Activated naive CD4-positive, alpha-beta T cell treated with anti-CD3 and anti-CD28 coated beads, Interleukin-2, amount 50 U/mL, for 24 hours (primary cell): ENCODE results near the gene CELSR2.
"Not testable (repeated sequence)": the region's sequence is repeated elsewhere in the genome, so short reads cannot be mapped to it uniquely, and the experiment has no call there.

ENCODE experiments used
- H3K27ac Mint-ChIP-seq: one replicate; pipeline ENCODE4 v1.8.0; 2021; ENCODE audit warnings: mild to moderate bottlenecking, mixed read lengths
- H3K27me3 Mint-ChIP-seq: one replicate; pipeline ENCODE4 v1.8.0; 2021; ENCODE audit warnings: mixed read lengths
- H3K36me3 Mint-ChIP-seq: one replicate; pipeline ENCODE4 v1.8.0; 2021; ENCODE audit warnings: mixed read lengths
- H3K4me1 Mint-ChIP-seq: one replicate; pipeline ENCODE4 v1.8.0; 2021; ENCODE audit warnings: mixed read lengths
- H3K4me3 Mint-ChIP-seq: one replicate; pipeline ENCODE4 v1.8.0; 2021; ENCODE audit warnings: mild to moderate bottlenecking, mixed read lengths
- H3K9me3 Mint-ChIP-seq: one replicate; pipeline ENCODE4 v1.8.0; 2021; ENCODE audit warnings: mixed read lengths

Gene CELSR2

GRCh38 chr1:109274533-109275476 is 25.5 kb downstream of the CELSR2 start:
- H3K9me3 Mint-ChIP-seq = no peaks in the 10 kb centered on the region
- no peak overlapping the region for H3K4me3 Mint-ChIP-seq
- no peak overlapping the region for H3K27ac Mint-ChIP-seq
- H3K4me1 Mint-ChIP-seq = peaks cover 5% of the 10 kb centered on the region
- peaks cover 2% of the 10 kb centered on the region for H3K36me3 Mint-ChIP-seq
- H3K27me3 Mint-ChIP-seq = no peaks in the 10 kb centered on the region

DNA sequence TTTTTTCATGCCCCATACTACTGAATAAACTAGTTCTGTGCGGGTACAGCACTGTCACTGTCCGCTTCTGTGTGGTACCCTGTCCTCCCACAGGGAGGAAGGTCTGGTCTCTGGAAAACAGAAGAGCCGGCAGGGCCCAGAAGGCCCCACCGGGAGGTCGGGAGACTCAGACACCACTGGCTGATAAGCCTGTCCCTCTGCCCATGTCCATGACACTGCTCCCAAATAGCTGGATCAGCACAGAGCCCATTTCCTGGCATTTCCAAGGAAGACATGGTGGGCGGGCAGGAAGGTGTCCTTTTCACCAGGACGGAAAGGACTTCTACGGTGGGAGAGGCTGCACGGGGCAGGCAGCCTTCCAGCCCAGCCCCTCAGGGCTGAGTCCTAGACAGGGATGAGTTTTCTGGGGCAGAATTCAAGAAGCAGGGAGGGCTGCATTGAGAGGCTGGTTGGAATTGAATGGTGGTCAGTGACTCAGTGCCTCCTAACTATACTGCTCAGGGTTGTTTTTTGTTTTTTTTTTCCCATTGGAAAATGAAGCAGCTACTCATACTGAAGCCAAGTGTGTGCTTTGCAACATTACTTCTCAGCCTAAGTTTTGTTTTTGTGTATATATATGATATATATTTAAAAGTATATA is 26.5 kb downstream of the CELSR2 start:
- no peak overlapping the region for H3K27ac Mint-ChIP-seq
- H3K9me3 Mint-ChIP-seq = no peaks in the 10 kb centered on the region
- no peaks in the 10 kb centered on the region for H3K27me3 Mint-ChIP-seq
- peaks cover 5% of the 10 kb centered on the region for H3K4me1 Mint-ChIP-seq
- no peaks in the 10 kb centered on the region for H3K36me3 Mint-ChIP-seq
- H3K4me3 Mint-ChIP-seq = no peak overlapping the region

GRCh38 chr1:109277434-109278204 is 28.3 kb downstream of the CELSR2 start:
- Mint-ChIP-seq H3K4me1 (peaks cover 12% of the 10 kb centered on the region), H3K36me3 (no peaks in the 10 kb centered on the region), H3K9me3 (no peaks in the 10 kb centered on the region), H3K27ac (no peak overlapping the region), H3K4me3 (no peak overlapping the region), H3K27me3 (no peaks in the 10 kb centered on the region)

DNA sequence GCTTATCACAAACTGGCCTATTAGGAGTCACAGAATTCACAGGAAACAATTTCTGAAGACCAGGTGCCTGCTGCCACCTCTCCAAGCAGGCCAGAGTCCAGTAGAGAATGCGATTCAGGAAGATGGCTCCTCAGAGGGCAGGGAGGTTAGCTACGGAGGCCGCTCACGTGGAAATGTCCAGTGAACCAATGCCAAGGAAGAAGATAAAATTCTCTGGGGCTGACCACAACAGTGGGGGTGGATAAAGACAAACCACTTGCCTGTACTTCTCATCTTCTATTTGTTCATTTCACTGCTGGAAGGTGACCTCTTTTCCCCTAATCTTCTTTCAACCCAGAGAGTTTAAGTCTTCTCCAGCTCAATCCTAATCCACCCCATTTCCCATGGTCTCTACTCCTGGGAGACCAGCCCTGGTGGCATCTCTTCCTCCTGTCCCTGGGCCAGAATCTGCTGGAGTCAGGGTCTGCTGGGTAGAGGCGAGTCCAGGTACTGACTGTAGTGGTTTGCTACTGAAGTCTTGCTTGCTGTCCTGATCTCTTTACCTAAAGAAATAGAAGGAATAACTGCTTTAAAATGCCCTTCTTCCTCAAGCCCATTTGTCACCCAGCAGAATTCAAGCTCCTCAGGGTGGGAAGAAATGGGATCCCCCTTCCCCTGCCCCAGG is 30.4 kb downstream of the CELSR2 start:
- H3K27me3 Mint-ChIP-seq = no peaks in the 10 kb centered on the region
- H3K27ac Mint-ChIP-seq = no peak overlapping the region
- no peaks in the 10 kb centered on the region for H3K36me3 Mint-ChIP-seq
- H3K4me1 Mint-ChIP-seq = peaks cover 20% of the 10 kb centered on the region
- H3K9me3 Mint-ChIP-seq = no peaks in the 10 kb centered on the region
- no peak overlapping the region for H3K4me3 Mint-ChIP-seq

GRCh38 chr1:109280862-109281261 is 31.5 kb downstream of the CELSR2 start:
- H3K4me1 Mint-ChIP-seq = peaks cover 20% of the 10 kb centered on the region
- H3K4me3 Mint-ChIP-seq = no peak overlapping the region
- no peaks in the 10 kb centered on the region for H3K9me3 Mint-ChIP-seq
- no peak overlapping the region for H3K27ac Mint-ChIP-seq
- H3K27me3 Mint-ChIP-seq = no peaks in the 10 kb centered on the region
- no peaks in the 10 kb centered on the region for H3K36me3 Mint-ChIP-seq

- Mint-ChIP-seq H3K27me3 (no peaks in the 10 kb centered on the region), H3K27ac (no peak overlapping the region), H3K4me1 (peaks cover 20% of the 10 kb centered on the region), H3K4me3 (peak overlapping the region; percentile 96), H3K36me3 (no peaks in the 10 kb centered on the region), H3K9me3 (no peaks in the 10 kb centered on the region)
Observed at GRCh38 chr1:109281680-109282496, 32.5 kb downstream of the CELSR2 start.

- Mint-ChIP-seq H3K4me3 (peak overlapping the region; percentile 96), H3K27ac (no peak overlapping the region), H3K9me3 (no peaks in the 10 kb centered on the region), H3K27me3 (no peaks in the 10 kb centered on the region), H3K36me3 (no peaks in the 10 kb centered on the region), H3K4me1 (peaks cover 20% of the 10 kb centered on the region)
Observed at GRCh38 chr1:109282497-109282951, 33.2 kb downstream of the CELSR2 start.

DNA sequence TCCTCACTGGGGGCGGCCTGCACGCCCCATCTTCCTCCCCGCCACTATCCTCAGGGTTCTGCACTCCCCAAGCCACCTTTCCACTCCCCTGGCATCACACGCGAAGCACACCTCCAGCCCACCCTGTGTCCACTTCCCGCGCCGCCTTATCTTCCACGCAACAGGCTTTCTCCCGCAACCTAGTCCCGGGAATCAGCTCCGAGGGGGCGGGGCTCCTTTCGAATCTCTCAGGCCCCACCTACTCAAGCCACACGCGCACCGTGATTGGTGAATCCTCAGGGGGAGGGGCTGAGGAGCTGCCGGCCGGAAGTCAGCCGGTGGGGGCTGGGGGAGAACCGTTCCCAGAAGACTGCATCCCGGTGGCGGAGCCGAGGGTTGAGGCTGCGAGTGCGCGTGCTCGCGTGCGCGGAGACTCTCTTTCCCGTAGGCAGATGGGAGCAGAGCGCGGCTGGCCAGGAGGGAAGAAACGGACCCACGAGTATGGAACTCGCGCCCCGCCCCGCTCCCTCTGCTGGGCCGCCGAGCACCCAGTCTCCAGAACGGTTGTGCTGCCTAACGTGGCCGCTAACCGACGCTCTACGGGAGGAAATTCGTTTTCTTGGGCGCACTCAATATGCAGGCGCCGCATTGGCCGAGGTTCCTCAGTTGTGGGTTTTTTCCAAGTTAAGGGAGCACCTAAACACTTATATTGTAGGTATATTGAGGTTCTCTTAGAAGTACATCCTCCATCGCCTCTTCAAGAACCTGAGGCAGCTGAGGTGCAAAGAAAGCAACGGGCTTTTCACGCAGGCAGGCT is 33.8 kb downstream of the CELSR2 start, which contains the start of gene PSRC1:
TSS of gene PSRC1 (minus strand) at position 194 of the 796 bp plus-strand sequence.
- Mint-ChIP-seq H3K27me3 (no peaks in the 10 kb centered on the region), H3K4me1 (peaks cover 20% of the 10 kb centered on the region), H3K36me3 (no peaks in the 10 kb centered on the region), H3K27ac (peak within 1 kb of the TSS; percentile 9), H3K4me3 (peak within 1 kb of the TSS; percentile 96), H3K9me3 (no peaks in the 10 kb centered on the region)

DNA sequence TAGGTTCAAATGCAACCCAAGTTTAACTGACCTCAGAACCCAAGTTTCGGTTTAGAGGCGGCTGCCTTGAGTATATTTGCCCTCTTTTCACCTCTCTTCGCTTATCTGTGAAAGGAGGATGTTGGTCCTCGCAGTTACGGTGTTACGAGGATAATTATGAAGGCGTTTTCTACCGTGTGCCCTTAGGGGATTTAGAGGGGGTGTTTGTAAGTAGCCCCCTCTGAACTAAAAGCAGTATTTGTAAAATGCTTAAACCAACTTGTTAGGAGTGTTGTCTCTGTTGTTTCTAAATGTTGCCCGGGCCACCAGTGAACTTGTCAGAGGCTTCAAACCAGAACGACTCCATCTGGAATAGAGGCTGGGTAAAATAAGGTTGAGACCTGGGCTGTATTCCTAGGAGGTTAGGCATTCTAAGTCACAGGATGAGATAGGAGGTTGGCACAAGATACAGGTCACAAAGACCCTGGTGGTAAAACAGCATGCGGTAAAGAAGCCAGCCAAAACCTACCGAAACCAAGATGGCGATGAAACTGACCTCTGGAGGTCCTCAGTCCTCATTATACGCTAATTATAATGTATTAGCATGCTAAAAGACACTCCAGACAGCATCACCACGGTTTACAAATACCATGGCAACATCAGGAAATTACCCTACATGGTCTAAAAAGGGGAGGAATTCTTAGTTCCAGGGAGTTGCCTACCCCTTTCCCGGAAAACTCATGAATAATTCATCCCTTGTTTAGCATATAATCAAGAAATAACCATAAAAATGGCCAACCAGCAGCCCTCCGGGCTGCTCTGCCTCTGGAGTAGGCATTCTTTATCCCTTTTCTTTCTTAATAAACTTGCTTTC is 34.6 kb downstream of the CELSR2 start:
- H3K9me3 Mint-ChIP-seq = no peaks in the 10 kb centered on the region
- H3K36me3 Mint-ChIP-seq = no peaks in the 10 kb centered on the region
- peaks cover 20% of the 10 kb centered on the region for H3K4me1 Mint-ChIP-seq
- no peaks in the 10 kb centered on the region for H3K27me3 Mint-ChIP-seq
- peak overlapping the region; percentile 96 for H3K4me3 Mint-ChIP-seq
- H3K27ac Mint-ChIP-seq = no peak overlapping the region

- H3K4me3 Mint-ChIP-seq, H3K27me3 Mint-ChIP-seq, H3K27ac Mint-ChIP-seq: not testable (repeated sequence)
Observed at GRCh38 chr1:109286762-109287161, 37.4 kb downstream of the CELSR2 start.

GRCh38 chr1:109290137-109290536 is 40.8 kb downstream of the CELSR2 start:
- no peak overlapping the region for H3K4me3 Mint-ChIP-seq
- H3K9me3 Mint-ChIP-seq = no peaks in the 10 kb centered on the region
- H3K4me1 Mint-ChIP-seq = no peaks in the 10 kb centered on the region
- no peaks in the 10 kb centered on the region for H3K36me3 Mint-ChIP-seq
- H3K27ac Mint-ChIP-seq = no peak overlapping the region
- no peaks in the 10 kb centered on the region for H3K27me3 Mint-ChIP-seq

More at GRCh38 chr1:109286762-109287161, 37.4 kb downstream of the CELSR2 start:
- not testable (repeated sequence) for H3K36me3 Mint-ChIP-seq, H3K9me3 Mint-ChIP-seq
- H3K4me1 Mint-ChIP-seq = peaks cover 20% of the 10 kb centered on the region

- Mint-ChIP-seq H3K4me1 (no peaks in the 10 kb centered on the region), H3K9me3 (no peaks in the 10 kb centered on the region), H3K27me3 (peaks cover 2% of the 10 kb centered on the region), H3K4me3 (no peak overlapping the region), H3K36me3 (no peaks in the 10 kb centered on the region), H3K27ac (no peak overlapping the region)
Observed at GRCh38 chr1:109290998-109291397, 41.7 kb downstream of the CELSR2 start.

GRCh38 chr1:109292364-109292763 is 43.0 kb downstream of the CELSR2 start:
- Mint-ChIP-seq H3K4me3 (no peak overlapping the region), H3K36me3 (no peaks in the 10 kb centered on the region), H3K9me3 (no peaks in the 10 kb centered on the region), H3K27ac (no peak overlapping the region), H3K4me1 (no peaks in the 10 kb centered on the region), H3K27me3 (peaks cover 2% of the 10 kb centered on the region)
